HFFc6 (cell line): ENCODE data around the gene CEND1. TPM values are rescaled to one million over a fixed set of nuclear protein-coding genes. Genes with fewer than 3 reads are reported as not detected.

Experiments used
- DNase-seq: peaks from one replicate; pipeline ENCODE4 v3.0.0-alpha.2; 2018
- H3K27ac Mint-ChIP-seq: 2 replicates; pipeline ENCODE4 v1.8.0; 2020; ENCODE audit warnings: mild to moderate bottlenecking, mixed read lengths
- H3K27me3 Mint-ChIP-seq: 2 replicates; pipeline ENCODE4 v1.8.0; 2021; ENCODE audit warnings: mild to moderate bottlenecking, moderate library complexity, mixed read lengths; ENCODE audit not compliant: insufficient read depth
- H3K36me3 Mint-ChIP-seq: 2 replicates; pipeline ENCODE4 v1.8.0; 2021; ENCODE audit warnings: low read depth, mixed read lengths
- H3K4me1 Mint-ChIP-seq: 2 replicates; pipeline ENCODE4 v1.8.0; 2020; ENCODE audit warnings: low read depth, mixed read lengths
- H3K4me3 Mint-ChIP-seq: 2 replicates; pipeline ENCODE4 v1.8.0; 2020; ENCODE audit warnings: mild to moderate bottlenecking, moderate library complexity, mixed read lengths
- H3K9me3 Mint-ChIP-seq: 2 replicates; pipeline ENCODE4 v1.8.0; 2020; ENCODE audit warnings: mild to moderate bottlenecking, mixed read lengths
- total RNA-seq, 6 experiments: library from RNA; stranded (reverse); fragmentation: NEBNext Ultra II Directional; extraction: Animal tissue kit (Norgen Biotek cat#: 25700); gene quantifications; 2 replicates in 1 of 6; 3 replicates in 5 of 6; pipeline ENCODE4 v1.2.3, GENCODE V29; 2021
- TF ChIP-seq, protein P1 (sequence below): fragments of 200-600 bp; sonication (generic); IDR thresholded peaks from 2 replicates; pipeline ENCODE4 v1.5.0; 2021; ENCODE audit warnings: antibody characterized with exemption, mild to moderate bottlenecking

CEND1 gene
- total RNA-seq, 6 experiments from 2014 or later: 8.2 to 12.2 (median 11.0) TPM

- TF ChIP-seq, protein P1, sequence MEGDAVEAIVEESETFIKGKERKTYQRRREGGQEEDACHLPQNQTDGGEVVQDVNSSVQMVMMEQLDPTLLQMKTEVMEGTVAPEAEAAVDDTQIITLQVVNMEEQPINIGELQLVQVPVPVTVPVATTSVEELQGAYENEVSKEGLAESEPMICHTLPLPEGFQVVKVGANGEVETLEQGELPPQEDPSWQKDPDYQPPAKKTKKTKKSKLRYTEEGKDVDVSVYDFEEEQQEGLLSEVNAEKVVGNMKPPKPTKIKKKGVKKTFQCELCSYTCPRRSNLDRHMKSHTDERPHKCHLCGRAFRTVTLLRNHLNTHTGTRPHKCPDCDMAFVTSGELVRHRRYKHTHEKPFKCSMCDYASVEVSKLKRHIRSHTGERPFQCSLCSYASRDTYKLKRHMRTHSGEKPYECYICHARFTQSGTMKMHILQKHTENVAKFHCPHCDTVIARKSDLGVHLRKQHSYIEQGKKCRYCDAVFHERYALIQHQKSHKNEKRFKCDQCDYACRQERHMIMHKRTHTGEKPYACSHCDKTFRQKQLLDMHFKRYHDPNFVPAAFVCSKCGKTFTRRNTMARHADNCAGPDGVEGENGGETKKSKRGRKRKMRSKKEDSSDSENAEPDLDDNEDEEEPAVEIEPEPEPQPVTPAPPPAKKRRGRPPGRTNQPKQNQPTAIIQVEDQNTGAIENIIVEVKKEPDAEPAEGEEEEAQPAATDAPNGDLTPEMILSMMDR: no peak
- peaks cover 17% of the 10 kb centered on the region for H3K4me1 Mint-ChIP-seq
- peaks cover 5% of the 10 kb centered on the region for H3K27me3 Mint-ChIP-seq
- H3K36me3 Mint-ChIP-seq: peaks cover 6% of the 10 kb centered on the region; the same call in 1 of the 2 replicates
- peak overlapping the region; percentile 71; the same call in 1 of the 2 replicates for H3K27ac Mint-ChIP-seq
- H3K4me3 Mint-ChIP-seq: peak overlapping the region; percentile 90
- no peaks in the 10 kb centered on the region for H3K9me3 Mint-ChIP-seq
- DNase-seq: no peak
These were observed 31.9 kb upstream of the CEND1 start for GRCh38 chr11:821512-822371.

GRCh38 chr11:820655-821511, 31.0 kb upstream of the CEND1 start:
- peak; percentile 76 for DNase-seq
- Mint-ChIP-seq H3K4me1 (peaks cover 17% of the 10 kb centered on the region), H3K9me3 (no peaks in the 10 kb centered on the region), H3K36me3 (peaks cover 6% of the 10 kb centered on the region; the same call in 1 of the 2 replicates), H3K27ac (peak overlapping the region; percentile 71), H3K4me3 (peak overlapping the region; percentile 90), H3K27me3 (peaks cover 6% of the 10 kb centered on the region; the same call in 1 of the 2 replicates)
- TF ChIP-seq, protein P1: 0 out of 2 replicates have a peak, but pooled peaks have one; percentile 11

- Mint-ChIP-seq H3K27me3 (peaks cover 10% of the 10 kb centered on the region; the same call in 1 of the 2 replicates), H3K36me3 (peaks cover 3% of the 10 kb centered on the region; the same call in 1 of the 2 replicates), H3K4me3 (peak overlapping the region; percentile 90), H3K4me1 (peaks cover 17% of the 10 kb centered on the region), H3K9me3 (no peaks in the 10 kb centered on the region), H3K27ac (peak overlapping the region; percentile 70)
- TF ChIP-seq, protein P1: no peak
- peak; percentile 64 for DNase-seq
These were observed 30.2 kb upstream of the CEND1 start for GRCh38 chr11:819943-820649.

- no peaks in the 10 kb centered on the region for H3K9me3 Mint-ChIP-seq
- peak overlapping the region; percentile 88 for H3K27ac Mint-ChIP-seq
- DNase-seq: peak; percentile 67
- peaks cover 17% of the 10 kb centered on the region for H3K4me1 Mint-ChIP-seq
- peak overlapping the region; percentile 90 for H3K4me3 Mint-ChIP-seq
- H3K36me3 Mint-ChIP-seq: no peaks in the 10 kb centered on the region
- TF ChIP-seq, protein P1: peak; percentile 48
- H3K27me3 Mint-ChIP-seq: peaks cover 8% of the 10 kb centered on the region; the same call in 1 of the 2 replicates
These were observed 29.4 kb upstream of the CEND1 start for GRCh38 chr11:819129-819931.
